Measurements from ENCODE around the gene AUTS2. TPM values are rescaled to one million over a fixed set of nuclear protein-coding genes. Genes with fewer than 3 reads are reported as not detected.

Gene AUTS2
- polyA plus RNA-seq, 1 donor from 2014 or later: 97.3 TPM

DNA sequence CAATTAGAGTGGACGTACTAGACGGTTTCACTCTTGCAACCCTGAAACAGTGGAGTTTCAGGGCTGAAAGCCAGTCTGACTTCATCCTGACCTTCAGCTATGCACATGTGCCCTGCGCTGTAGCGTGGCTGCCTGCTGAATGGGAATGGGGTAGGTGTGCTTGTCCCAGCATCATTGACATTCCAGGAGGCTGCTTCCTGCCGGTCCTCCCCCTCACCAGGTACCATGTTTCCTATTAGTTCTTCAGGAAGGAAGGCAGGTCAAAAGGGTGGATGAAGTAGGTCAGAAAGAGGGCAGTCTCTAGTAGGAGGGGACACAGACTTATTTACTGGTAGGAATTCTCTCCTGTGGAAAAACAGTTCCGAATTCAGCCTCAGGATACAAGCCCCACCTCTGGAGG, 981.9 kb downstream of the AUTS2 start:
- no peak overlapping the region for H3K27ac ChIP-seq (ENCODE audit: low read length)
- H3K4me2 ChIP-seq (ENCODE audit: low read length): no peak overlapping the region
- no peaks in the 10 kb centered on the region for H3K9me2 ChIP-seq (ENCODE audit: insufficient read depth, low read length)
- peaks cover 5% of the 10 kb centered on the region for H3K79me2 ChIP-seq (replicated peaks; ENCODE audit: insufficient read depth, low read length)
- TF ChIP-seq, protein P1, sequence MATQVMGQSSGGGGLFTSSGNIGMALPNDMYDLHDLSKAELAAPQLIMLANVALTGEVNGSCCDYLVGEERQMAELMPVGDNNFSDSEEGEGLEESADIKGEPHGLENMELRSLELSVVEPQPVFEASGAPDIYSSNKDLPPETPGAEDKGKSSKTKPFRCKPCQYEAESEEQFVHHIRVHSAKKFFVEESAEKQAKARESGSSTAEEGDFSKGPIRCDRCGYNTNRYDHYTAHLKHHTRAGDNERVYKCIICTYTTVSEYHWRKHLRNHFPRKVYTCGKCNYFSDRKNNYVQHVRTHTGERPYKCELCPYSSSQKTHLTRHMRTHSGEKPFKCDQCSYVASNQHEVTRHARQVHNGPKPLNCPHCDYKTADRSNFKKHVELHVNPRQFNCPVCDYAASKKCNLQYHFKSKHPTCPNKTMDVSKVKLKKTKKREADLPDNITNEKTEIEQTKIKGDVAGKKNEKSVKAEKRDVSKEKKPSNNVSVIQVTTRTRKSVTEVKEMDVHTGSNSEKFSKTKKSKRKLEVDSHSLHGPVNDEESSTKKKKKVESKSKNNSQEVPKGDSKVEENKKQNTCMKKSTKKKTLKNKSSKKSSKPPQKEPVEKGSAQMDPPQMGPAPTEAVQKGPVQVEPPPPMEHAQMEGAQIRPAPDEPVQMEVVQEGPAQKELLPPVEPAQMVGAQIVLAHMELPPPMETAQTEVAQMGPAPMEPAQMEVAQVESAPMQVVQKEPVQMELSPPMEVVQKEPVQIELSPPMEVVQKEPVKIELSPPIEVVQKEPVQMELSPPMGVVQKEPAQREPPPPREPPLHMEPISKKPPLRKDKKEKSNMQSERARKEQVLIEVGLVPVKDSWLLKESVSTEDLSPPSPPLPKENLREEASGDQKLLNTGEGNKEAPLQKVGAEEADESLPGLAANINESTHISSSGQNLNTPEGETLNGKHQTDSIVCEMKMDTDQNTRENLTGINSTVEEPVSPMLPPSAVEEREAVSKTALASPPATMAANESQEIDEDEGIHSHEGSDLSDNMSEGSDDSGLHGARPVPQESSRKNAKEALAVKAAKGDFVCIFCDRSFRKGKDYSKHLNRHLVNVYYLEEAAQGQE (IDR thresholded peaks at IDR 0.05; ENCODE audit: borderline replicate concordance): no peak
- no peak for TF ChIP-seq POLR2AphosphoS5 (IDR thresholded peaks at IDR 0.05)
- TF ChIP-seq MXI1 (conservative IDR thresholded peaks at IDR 0.05; ENCODE audit: poor library complexity, severe bottlenecking): no peak
- TF ChIP-seq EZH2 (IDR thresholded peaks at IDR 0.05; ENCODE audit: borderline replicate concordance, insufficient read depth, low read length, poor library complexity, severe bottlenecking): no peak
- TF ChIP-seq, protein P2, sequence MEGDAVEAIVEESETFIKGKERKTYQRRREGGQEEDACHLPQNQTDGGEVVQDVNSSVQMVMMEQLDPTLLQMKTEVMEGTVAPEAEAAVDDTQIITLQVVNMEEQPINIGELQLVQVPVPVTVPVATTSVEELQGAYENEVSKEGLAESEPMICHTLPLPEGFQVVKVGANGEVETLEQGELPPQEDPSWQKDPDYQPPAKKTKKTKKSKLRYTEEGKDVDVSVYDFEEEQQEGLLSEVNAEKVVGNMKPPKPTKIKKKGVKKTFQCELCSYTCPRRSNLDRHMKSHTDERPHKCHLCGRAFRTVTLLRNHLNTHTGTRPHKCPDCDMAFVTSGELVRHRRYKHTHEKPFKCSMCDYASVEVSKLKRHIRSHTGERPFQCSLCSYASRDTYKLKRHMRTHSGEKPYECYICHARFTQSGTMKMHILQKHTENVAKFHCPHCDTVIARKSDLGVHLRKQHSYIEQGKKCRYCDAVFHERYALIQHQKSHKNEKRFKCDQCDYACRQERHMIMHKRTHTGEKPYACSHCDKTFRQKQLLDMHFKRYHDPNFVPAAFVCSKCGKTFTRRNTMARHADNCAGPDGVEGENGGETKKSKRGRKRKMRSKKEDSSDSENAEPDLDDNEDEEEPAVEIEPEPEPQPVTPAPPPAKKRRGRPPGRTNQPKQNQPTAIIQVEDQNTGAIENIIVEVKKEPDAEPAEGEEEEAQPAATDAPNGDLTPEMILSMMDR (IDR thresholded peaks at IDR 0.05; ENCODE audit: poor library complexity, severe bottlenecking): no peak
- TF ChIP-seq RAD21 (conservative IDR thresholded peaks at IDR 0.05): no peak
- no peak for TF ChIP-seq EP300 (conservative IDR thresholded peaks at IDR 0.05; ENCODE audit: poor library complexity, severe bottlenecking)
- TF ChIP-seq TAF1 (IDR thresholded peaks at IDR 0.05; ENCODE audit: low read depth): no peak
- no peak for TF ChIP-seq SMC3 (conservative IDR thresholded peaks at IDR 0.05; ENCODE audit: poor library complexity)
- no peak overlapping the region for H3K9ac ChIP-seq (ENCODE audit: low read length)
- H2AFZ ChIP-seq (ENCODE audit: low read depth, low read length): no peak overlapping the region
- H4K20me1 ChIP-seq (ENCODE audit: insufficient read depth): no peaks in the 10 kb centered on the region
- no peaks in the 10 kb centered on the region for H3K27me3 ChIP-seq (ENCODE audit: insufficient read depth, low read depth, low read length)
- no peak overlapping the region for H3K4me3 ChIP-seq (ENCODE audit: low read length)
- H3F3A ChIP-seq (ENCODE audit: insufficient read depth, low read length, poor library complexity, severe bottlenecking): peaks cover 17% of the 10 kb centered on the region
- no peaks in the 10 kb centered on the region for H3K36me3 ChIP-seq (ENCODE audit: insufficient read depth, low read length)
- H3K9me3 ChIP-seq (ENCODE audit: low read length): no peaks in the 10 kb centered on the region

DNA sequence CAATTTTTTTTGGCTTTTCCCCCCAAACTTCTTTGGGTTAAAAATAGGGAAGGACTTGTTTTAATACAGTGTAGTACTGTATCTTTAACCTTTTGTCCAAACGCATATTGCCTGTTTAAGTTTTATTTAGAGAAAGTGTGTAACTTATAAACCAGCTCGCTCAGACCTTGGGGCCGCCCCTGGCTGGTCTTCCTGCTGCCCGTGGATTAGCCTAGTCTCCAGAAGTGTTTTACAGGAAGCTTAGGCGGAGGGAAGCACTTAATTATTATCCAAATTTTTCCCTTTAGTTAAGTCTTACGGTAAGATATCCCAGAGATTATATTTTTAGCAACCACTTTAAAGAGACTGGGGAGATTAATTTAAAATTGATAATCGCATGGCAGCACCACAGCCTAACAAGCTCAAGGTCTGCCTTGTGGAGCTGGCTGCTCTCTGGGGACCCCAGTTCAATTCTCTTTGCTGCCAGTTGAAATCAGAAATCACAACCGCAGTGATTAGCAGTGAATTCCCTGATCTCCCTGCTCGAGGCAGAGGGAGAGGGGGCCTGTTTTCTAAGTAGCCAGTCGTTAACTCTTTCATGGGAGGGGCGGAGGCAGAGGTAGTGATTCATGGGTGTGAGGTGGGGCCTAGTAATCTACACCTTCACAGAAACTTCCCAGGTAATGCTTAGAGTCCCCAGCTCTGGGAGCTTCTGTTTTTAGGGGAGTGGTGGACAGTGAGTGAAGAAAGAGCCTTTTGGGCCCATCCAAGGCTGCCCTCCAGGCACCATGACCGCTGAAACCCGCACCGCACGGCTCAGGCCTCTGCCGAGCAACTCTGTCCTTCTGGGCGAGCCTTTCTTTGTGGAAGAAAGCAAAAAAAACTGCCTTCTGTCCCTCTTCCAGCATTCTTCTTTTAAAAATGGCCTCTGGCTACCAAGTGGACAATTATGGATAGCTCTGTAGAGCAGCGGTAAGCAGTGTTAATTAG, 984.9 kb downstream of the AUTS2 start:
- Histone ChIP-seq H3K4me3 (ENCODE audit: low read length) (peak overlapping the region; percentile 41), H3K9me3 (ENCODE audit: low read length) (no peaks in the 10 kb centered on the region), H3K9me2 (ENCODE audit: insufficient read depth, low read length) (no peaks in the 10 kb centered on the region), H4K20me1 (ENCODE audit: insufficient read depth) (no peaks in the 10 kb centered on the region), H3F3A (ENCODE audit: insufficient read depth, low read length, poor library complexity, severe bottlenecking) (peaks cover 12% of the 10 kb centered on the region), H3K79me2 (replicated peaks; ENCODE audit: insufficient read depth, low read length) (peaks cover 17% of the 10 kb centered on the region), H3K4me2 (ENCODE audit: low read length) (peak overlapping the region; percentile 45), H3K27ac (ENCODE audit: low read length) (peak overlapping the region; percentile 79), H3K36me3 (ENCODE audit: insufficient read depth, low read length) (no peaks in the 10 kb centered on the region), H2AFZ (ENCODE audit: low read depth, low read length) (no peak overlapping the region), H3K9ac (ENCODE audit: low read length) (peak overlapping the region; percentile 61), H3K27me3 (ENCODE audit: insufficient read depth, low read depth, low read length) (no peaks in the 10 kb centered on the region)
- TF ChIP-seq, protein P1 (IDR thresholded peaks at IDR 0.05; ENCODE audit: borderline replicate concordance): no peak
- TF ChIP-seq MXI1 (conservative IDR thresholded peaks at IDR 0.05; ENCODE audit: poor library complexity, severe bottlenecking) (no peak), POLR2AphosphoS5 (IDR thresholded peaks at IDR 0.05) (no peak), EZH2 (IDR thresholded peaks at IDR 0.05; ENCODE audit: borderline replicate concordance, insufficient read depth, low read length, poor library complexity, severe bottlenecking) (no peak), RAD21 (conservative IDR thresholded peaks at IDR 0.05) (no peak), SMC3 (conservative IDR thresholded peaks at IDR 0.05; ENCODE audit: poor library complexity) (no peak), EP300 (conservative IDR thresholded peaks at IDR 0.05; ENCODE audit: poor library complexity, severe bottlenecking) (no peak), TAF1 (IDR thresholded peaks at IDR 0.05; ENCODE audit: low read depth) (no peak)
- TF ChIP-seq, protein P2 (IDR thresholded peaks at IDR 0.05; ENCODE audit: poor library complexity, severe bottlenecking): no peak
